SKM-1 treated with dmso at 0.1 percent for 144 hours (cell line): ENCODE measurements around the gene TMEM178B.
A peak's percentile ranks its signal among the peaks of the same experiment; 100 is the strongest.

Source experiments
- DNase-seq: peaks from one replicate; lab custom pipeline; 2025; ENCODE audit not compliant: unreplicated experiment; lab: John Stamatoyannopoulos, UW

TMEM178B gene

DNA sequence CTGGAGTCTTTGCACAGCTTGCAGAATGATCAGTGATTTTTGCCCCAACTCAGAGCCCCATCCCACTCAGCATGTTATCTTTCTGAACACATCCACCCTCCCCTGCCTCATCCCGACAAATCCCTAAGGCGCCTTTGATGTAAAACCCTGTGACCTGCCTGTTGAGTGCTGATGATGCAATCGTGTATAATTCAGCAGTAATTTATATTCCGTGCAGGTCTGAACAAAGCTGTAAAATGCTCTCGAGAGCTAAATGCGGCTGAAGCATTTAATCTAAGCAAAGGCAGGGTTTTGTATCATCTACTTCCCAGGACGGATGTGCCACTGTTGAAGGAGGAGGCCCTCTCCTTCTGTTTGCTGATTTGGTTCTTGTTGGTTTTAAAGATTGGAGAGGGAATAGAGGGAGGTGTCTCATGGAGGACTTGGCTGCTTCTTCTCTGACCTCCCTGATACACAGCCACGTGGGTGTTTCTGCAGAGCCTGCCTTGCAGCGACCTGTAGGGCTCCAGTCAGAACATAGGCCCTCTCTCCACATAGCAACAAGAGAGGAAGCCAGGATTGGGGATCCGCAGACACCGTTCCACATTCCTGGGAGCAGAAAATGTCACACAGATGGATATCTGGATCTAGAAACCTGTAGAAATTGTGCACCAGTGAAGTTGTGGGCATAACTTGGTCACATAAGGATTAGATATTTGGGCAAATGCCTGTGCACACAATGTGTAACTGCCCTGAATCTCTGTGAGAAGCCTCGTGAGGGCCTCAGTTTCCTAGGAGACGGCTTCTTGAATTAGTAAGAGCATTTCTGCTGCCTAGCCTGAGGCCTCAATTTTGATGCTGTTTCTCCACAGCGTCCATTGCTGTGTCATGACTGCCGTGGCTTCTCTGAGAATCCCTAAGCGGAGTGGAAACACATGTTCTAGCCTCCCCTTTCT lies 387.2 kb downstream of the TMEM178B start:
- DNase-seq, result no peak

DNA sequence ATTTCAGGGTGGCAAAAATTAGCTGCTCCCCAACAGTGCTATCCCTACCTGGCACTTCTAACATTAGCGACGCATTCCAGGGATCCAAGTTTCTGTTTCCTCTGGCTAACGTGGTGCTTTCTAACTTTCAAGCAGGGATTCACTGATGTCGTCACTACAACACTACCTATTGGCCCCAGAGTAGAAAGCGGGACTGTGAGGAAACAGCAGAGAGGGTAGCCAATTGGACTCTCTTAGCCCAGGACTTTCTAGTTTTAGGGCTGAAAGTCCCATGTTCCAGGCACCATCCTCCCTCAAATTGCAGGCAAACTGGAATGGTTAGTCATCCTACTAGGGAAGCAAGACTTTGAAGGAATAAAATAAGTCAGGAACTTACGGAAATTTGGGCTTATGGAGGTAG lies 388.1 kb downstream of the TMEM178B start:
- DNase-seq, result no peak

DNA sequence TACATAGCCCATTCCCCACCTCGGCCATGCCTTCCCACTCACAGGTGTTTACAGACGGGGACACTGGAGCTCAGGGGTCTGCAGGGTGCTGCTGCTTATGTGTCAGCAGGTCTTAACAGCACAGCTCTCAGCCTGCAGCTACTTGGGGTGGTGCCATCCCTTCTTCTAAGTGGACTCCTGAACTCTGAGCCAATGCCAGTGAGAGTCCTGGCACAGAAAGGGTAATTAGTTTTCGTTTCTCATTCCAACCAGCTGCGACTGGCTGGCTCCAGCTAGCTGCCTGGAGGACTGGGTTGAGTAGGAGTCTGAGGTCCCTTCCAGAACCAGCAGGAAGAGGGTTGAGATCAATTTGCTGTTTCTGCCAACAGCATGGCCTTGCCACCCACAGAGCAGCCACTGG lies 389.1 kb downstream of the TMEM178B start:
- no peak for DNase-seq

DNA sequence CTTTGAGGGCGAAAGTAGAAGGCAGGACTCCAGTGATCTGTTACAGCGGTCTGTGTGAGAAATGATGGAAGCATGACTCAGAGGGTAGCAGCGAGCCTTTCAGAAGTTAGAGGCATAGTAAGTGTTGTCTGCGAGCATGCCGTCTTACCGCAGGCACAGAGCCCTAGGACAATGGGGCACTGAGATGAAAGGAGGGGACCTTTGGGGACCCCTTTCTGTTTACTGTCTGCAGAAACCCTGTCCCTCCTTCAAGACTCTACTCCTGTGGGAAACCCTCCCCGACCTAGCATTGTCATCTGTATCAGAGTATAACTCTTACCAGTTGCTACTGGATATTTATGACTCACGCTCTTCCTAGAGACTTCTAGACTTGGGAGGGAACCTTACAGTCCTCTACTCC lies 390.1 kb downstream of the TMEM178B start:
- no peak for DNase-seq

DNA sequence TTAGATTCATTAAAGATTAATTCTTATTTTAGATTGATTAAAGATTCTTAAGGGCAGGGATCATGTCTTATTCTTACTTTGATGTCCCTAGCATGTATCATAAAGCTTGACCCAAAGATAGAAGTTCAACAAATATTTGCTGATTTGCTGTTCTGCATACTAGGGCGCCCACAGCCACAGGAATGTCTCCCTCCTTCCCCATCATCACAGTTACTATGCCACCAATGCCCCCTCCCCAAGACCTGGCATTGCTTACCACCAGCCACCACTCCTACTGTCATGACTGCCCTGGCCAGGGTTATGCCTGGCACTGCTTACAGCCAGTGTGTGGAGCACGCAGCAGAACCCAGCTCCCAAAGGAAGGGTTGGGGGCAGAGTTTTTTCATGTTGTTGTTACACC lies 390.7 kb downstream of the TMEM178B start:
- DNase-seq, result no peak

DNA sequence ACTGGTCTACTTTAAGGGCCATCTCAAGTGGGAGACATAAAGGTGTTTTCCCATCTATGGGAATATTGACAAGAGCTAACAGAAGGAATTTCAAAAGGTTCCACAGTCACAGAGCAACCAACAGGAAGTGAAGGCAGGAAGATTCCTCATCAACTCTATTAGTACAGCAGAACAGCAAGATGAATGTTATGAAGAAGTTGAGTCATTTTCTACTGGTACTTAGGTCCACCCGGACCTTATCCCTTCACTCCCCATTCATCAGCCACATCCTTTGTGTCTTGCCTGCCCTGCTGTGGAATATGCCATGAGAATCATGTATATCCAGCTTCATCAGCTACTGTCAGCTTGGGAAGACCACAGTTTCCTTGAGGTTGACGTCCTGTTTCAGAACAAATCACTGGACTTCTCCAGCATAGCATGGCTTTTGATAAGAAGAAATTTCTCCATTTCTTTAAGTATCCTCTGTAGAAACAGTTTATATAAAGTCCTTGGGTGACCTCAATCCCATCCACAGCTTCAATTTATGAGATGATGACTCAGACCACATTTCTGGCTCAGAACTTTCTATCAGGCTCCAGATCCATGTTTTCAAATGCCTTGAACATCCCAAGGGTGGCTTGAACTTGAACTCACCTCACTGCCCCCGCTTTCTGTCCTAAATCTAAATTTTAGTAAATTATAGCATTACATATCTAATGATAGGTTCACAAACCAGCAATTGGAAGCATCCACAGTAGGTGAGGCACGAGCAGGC lies 392.5 kb downstream of the TMEM178B start:
- DNase-seq, result no peak

DNA sequence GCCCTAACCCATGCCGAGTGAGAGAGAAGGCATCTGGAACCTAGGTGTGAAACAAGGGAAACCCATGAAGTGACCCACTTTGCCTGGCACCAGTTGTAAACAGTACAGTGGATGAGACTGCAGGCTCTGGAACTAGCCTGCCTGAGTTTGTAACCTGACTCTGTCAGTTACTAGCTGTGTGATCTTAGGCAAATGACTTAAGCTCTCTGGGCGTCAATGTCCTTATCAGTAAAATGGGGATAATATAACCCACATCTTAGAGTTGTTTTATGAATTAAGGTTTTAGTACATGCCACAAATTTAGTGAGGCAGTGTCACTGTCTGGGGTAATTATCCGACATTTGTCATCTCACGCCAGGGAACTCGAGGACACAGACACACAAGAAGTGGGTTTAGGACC lies 394.5 kb downstream of the TMEM178B start:
- DNase-seq, result no peak

DNA sequence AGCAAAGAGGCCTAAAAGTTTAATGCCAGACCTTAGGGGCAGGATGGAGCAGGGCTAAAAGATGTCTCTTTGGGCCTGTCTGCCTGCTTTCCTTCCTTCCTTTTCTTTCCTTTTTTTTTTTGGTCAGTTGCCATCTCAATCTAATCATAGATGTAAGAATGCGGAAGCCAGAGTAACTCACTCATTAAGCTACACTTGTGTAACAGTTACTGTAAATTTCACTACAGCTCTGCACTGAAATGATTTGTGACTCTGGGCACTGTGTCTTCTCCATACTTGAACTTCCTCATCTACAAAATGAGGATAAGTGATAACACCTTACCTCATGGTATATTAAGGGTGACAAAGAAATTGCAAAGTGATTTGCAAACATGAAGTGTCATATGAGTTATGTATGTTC lies 401.8 kb downstream of the TMEM178B start:
- DNase-seq, result peak; percentile 25

DNA sequence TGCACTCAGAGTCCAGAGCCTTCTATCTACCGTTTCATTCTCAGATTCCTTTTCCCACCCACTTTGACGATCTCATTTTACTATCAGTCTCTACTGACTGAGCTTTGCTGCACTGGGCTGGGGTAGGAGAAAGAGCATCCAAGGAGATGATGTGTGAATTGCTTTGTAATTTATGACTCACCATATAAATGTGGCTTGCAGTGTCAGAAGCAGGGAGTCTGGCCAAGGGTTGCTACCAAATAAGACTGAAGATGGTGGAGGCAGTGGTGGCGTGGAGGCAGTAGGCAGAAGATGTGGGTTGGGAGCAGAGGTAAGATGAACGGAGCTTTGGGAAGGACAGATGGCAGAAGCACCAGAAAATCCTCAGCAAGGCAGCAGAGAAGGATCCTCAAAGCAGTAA lies 404.0 kb downstream of the TMEM178B start:
- no peak for DNase-seq

DNA sequence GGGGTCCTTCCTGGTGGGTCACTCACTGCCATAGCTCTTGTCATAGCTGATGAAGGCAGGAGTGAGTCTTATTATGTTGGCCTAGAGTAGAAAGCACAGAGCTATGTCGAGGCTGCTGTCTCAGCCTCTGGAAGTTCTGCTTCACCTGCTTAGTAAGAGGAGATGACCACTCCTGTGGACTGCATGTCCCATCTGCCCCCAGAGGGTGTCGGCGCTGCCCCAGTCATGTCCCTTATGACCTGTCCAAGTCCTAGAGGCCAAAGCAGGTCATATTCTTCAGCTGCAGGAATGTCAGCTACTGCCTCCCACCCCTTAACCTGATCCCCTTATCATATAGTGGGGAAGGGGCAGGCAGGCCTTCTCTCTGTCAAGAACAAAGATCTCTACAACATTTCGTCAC lies 405.0 kb downstream of the TMEM178B start:
- DNase-seq, result no peak

DNA sequence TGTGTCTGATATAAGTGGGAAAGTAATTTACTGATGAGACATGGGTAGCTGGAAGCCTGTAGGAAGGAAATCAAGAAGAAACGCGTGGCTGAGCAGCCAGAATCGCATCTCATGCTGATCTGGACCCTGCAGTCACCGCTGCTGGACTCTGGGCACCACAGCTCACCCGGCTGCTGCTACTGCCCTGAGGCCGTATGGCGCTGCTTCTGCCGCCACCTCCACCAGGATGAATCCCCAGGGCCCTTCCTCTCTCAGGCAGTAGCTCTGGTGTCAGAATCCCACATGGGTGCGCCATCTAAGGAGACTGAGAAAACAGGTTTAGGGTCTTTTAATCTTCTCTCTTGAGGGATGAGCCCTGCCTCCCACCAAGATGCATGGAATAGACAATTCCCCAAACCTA lies 407.1 kb downstream of the TMEM178B start:
- no peak for DNase-seq

DNA sequence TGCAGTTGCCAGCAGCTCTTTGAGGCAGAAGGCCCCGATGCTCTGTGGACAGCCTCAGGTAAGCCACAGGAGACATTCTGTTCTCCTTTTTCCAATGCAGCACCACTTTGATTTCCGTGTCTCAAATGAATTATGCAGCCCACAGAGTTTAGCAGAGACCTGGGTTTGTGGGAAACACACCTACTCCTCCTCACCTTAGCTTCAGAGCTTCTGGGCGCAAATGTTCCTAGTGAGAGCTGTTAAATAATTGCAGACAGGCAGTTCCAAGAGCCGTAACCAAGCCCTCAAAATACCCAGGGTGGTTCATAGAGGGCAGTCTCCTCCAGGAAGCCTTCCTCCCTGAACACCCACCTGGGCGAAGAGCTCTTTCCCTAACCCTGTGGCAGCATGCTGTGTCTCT lies 408.1 kb downstream of the TMEM178B start:
- DNase-seq, result no peak

DNA sequence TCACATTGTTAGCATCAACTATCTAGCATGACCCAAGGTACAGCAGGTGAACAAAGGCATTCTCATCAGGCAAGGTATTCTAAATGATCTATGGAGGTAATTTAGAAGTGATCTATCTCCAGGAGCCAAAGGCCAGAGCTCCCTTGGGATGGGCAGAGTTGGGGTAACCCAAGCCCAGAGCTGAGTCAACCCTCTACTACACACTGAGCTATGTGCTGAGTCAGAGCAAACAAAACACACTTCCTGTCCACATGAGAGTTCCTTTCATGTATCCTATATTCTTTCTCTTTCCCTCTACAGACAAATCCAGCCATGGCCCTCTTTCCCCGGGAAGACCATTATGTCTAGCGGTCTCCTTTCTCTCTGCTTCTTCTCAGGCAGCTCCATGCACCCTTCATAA lies 409.2 kb downstream of the TMEM178B start:
- DNase-seq, result no peak

DNA sequence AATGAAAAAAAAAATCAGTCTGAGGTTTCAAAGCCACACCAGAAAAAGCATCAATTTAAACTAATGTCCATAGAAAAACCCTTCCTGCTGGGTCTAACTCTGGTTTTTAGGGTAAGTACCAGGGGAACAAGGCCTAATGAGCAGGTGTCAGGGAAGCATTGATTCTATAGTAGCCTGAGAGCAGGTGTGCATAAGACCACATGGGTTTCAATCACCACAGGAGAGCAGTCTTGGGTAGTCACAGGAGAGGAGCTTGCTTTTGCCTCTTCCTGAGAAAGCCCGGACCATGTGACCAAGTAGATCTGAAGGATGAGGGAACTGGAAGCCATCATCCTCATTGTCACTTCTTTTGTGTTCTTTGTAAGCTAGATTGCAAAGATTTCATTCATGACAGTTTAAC lies 411.0 kb downstream of the TMEM178B start:
- no peak for DNase-seq

DNA sequence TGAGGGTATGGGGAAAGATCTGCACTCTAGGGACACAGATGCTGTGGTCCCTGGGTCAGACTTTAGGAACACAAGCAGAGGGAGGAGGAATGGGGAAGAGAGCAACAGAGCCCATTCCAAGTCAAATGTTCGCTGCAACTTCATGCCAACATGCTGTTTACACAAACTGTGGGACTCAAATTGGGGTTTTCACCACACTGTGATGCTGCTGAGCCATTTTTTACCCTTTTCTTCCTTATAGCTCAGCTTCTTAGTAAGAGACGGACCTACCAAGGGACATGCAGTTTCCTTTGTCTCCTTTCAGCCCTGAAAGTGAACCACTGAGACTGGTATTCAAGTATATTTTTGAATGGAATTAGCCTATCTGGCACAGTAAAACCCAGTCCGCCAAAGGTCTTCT lies 413.1 kb downstream of the TMEM178B start:
- DNase-seq, result no peak

DNA sequence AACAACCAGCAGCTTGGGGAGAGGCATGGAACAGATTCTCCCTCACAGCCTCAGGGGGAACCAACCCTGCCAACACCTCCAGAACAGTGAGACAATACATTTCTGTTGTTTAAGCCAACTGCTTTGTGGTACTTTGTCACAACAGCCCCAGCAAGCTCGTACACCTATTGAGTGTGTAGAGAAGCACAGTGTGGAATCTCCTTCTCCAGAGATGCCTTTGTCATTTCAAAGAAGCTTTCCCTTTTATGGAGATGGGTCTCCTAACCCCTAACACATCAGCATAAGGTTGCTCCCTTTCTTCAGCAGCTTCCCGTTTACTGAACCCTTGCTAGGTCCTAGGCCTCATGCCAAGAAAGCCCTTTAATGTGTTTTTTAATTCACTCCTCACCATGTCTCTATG lies 416.6 kb downstream of the TMEM178B start:
- no peak for DNase-seq

DNA sequence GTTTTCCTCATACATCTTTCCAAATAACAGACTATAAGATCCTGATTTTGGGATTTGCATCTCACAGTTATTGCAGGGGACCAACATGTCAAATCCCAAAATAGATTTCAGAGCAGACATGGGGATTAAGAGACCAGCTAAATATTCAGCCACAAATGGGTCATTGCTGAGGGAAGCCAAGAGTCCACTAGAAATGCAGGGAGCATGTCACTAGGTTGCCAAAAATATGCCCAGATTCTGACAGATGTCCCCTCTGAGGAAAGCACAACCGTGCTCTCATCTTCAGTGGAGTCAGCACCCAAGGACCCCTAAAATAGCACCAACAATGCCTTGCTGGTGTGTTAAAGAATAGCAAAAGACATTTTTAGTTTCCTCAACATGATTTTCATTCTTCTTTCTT lies 421.2 kb downstream of the TMEM178B start:
- no peak for DNase-seq

DNA sequence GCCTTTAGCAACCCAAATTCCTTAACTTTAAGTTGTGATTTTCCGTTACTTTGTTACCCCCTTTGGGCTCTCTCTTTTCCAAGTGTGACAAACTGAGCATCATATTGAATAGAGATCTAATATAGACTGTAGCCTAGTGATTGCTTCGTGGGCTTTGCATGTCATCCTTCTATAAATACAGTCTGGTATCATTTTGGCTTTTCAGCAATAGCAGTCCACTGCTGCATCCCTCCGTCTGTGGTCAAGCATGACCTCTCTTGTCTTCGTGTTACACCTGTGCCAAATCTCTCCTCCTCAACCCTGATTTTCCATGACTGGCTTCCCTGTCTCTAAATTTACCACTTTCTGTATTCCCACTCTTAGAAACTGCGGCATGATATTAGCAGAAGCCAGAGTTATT lies 423.5 kb downstream of the TMEM178B start:
- no peak for DNase-seq

DNA sequence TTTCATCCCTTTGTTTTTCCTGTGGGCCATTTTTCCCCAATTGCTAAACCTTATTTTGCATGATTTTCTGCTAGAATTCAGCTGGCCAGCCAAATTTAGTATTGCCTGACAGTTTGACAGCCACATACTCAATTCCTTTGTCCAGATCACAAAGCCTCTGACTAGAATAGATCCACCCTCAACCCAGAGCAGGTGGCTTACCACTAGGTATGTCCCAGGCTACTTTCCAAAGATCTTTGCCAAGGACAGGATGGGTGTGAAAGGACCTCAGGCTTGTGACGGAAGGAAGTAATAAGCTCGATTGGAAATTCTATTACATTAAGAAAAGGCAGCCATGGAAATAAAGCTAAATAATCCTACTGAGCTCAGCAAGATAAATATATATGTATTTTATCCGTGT lies 426.7 kb downstream of the TMEM178B start:
- no peak for DNase-seq

DNA sequence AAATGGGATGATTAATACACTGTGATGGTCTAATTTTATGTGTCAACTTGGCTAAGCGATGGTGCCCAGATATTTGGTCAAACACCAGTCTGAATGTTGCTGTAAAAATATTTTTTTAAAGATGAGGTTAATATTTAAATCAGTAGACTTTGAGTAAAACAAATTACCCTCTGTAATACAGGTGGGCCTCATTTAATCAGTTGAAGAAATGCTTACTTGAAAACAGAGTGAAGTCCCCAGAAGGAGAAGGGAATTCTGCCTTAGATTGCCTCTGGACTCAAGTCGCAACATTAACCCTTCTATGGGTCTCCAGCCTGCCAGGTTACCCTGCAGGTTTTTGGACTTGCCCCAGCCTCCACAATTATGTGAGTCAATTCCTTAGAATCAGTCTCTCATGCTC lies 427.6 kb downstream of the TMEM178B start:
- DNase-seq, result no peak

DNA sequence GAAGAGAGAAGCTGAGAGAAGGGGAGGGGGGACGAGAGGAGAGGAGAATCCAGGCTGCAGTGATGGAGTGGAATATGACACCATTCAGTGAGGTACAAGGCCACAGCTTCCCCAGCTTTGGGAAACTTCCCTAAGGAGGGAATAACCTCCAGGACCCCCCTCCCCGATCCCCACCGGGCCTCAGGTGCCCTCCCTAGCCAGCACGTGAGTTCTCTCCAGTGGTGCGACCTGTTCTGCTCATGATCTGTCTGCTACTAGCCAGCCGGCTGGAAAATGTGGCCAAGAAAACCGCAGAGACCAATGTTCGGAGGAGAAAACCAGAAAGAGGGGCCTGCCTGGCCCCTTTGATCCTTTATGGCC lies 437.4 kb downstream of the TMEM178B start:
- DNase-seq, result no peak

DNA sequence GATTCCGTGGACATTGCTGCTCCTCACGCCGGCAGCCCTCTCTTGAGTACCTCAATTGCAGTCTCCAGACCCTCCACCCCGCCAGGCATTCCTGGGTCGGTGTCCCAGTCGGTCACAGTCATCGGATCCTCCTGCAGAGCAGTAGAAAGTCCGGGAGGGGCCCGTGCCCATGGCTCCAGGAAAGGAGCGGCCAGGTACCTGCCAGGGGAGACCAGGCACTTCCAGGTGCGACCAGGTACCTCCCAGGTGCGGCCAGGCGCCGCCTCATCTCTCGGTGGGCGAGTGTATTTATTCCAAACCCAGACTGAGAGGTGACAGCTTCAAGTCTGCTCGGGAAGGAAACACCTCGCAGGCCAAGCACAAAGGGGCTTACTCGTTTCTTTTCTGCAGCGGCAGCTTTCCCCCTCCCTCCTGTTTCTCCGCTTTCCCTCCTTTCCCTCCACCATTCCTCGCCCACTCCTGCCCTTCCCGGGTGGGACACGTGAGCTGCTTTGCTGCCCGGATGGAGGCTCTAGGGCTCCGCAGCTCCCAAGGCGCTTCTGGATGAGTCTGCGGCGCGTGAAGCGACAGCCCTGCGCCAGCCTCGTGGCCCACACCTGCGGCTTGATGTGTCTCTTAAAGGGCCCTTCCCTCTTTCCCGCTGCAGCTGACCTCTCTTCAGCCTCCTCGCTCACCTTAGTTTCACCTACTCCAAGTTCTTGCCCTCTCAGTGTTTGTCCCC lies 438.0 kb downstream of the TMEM178B start:
- no peak for DNase-seq
